Activated CD4-positive, alpha-beta T cell treated with anti-CD3 and anti-CD28 coated beads, Interleukin-2, amount 50 U/mL, for 24 hours (primary cell): ENCODE data around the gene RFNG.
"Not testable (repeated sequence)": the region's sequence is repeated elsewhere in the genome, so short reads cannot be mapped to it uniquely, and the experiment has no call there.

ENCODE experiments used
- DNase-seq, 2 donors: peaks; one replicate each; pipeline ENCODE4 v3.0.0-alpha.2; 2020; ENCODE audit warnings: low read depth in 1 of 2, low spot score in 1 of 2

RFNG gene

GRCh38 chr17:82046903-82047302 is 4.7 kb downstream of the RFNG start:
- DNase-seq = no peak

- no peak for DNase-seq
Observed at GRCh38 chr17:82045936-82046484, 5.6 kb downstream of the RFNG start.

DNA sequence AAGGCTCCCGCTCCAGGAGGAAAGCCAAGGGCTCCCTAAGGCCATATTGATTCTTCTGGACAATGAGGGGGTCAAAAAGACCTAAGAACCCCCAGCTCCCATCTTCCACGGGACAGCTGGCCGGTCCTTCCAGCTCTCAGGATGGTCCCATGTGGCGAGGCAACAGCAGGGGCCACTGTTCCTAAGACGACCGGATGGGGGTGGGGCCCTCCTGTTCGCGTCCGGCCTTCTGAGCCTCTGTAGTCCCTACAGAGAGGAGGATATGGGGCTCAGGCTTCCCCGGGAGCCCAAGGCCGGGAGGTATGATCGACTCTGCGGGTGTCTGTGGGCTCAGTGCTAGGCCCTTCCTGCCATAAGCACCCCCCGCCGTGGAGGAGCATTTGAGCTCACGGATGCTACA is 8.1 kb downstream of the RFNG start:
- no peak for DNase-seq

DNA sequence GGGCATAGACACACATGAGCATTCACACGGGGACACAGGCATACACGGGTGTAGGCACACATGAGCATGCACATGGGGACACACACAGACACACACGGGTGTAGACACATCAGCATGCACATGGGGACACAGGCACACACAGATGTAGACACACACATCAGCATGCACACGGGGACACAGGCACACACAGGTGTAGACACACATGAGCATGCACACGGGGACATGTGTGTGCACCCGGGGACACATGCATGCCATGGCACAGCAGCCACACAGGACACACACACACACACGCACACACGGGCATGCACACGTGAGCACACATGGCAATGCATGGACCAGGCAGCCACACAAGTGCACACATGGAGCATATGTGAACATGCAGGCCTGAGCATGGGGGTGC is 9.0 kb downstream of the RFNG start:
- no peak for DNase-seq

GRCh38 chr17:82041144-82041814 is 10.3 kb downstream of the RFNG start:
- no peak for DNase-seq

DNA sequence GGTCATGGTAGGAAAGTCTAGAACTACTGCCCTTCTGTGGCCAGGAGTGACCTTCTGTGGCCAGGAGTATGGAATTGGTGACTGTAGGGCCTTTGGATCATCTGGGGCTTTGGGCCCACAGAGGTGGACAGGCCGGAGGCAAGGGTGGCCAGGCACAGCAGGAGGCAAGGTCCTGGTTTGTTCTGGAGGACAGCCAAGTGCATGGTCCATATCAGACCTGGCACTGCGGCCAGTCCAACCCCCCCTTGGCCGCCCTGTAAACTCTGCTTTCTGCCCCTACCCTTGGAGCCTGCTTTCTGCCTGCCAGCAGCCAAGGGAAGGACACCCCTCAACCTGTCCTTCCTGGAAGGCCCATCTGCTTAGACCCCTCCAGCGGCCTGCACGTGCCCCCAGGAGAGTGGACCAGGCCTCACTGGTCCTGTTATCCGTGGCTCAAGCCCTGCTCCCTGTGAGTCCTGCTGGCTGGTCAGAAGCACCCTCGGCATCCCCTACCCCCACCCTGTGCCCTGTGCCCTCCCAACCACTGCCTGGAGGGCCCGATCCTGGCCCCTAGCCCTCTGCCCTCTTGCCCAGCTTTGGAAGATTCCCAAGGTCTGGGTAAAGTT is 11.8 kb downstream of the RFNG start:
- DNase-seq = no peak

DNA sequence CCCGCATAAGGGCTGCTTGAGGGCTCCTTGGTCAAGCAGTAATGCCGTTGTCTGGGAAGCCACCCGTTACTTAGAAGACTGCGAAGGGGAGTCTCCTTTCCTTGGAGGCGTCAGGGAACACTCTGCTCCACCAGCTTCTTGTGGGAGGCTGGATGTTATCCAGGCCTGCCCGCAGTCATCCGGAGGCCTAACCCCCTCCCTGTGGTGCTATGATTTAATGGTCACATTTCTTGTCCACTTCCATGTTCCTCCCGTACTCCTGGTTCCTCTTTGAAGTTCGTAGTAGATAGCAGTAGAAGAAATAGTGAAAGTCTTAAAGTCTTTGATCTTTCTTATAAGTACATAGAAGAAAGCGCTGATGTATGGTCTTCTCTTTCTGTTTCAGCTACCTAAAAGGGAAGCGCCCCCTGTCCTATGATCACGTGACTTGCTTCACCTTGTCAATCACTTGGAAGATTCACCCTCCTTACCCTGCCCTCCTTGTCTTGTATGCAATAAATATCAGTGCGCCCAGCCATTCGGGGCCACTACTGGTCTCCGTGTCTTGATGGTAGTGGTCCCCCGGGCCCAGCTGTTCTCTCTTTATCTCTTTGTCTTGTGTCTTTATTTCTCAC is 12.7 kb downstream of the RFNG start:
- DNase-seq = not testable (repeated sequence)

GRCh38 chr17:82037889-82038195 is 13.8 kb downstream of the RFNG start:
- DNase-seq = no peak

DNA sequence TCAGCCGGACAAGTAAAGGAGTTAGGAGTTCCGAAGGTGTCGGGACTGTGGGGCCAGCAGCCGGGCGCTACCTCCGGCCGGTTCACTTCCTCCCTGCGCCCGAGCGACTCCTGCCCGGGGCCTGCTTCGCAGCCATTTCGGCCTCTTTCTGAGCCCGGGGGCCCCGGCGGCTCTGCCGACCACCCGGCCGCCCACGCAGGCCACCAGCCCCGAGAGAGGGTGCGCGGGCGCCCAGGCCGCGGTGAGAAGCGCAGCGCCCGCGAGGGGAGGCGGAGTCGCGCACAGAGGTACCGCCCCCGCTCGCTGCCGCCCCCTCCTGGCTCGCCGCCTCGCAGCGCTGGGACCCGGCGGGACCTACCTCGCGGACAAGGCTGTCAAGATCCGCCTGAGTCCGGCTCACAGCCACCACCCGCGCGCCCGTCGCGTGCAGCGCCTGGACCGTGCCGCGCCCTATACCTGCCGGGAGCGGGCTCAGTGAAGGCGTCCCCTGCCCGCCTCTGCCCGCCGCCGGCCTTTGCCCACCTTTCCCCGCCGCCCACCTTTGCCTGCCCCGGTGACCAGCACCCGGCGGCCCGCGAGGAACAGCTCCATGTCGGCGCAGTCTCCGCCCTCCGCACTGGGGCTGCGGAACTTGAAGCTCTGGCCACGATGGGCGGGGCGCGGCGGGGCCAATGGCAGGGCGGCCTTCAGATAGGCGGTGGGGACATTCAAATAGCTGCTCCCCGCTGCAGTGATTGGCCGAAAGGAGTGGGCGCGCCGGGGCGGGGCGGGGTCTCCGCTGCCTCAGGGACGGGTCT is 14.3 kb downstream of the RFNG start, which contains the start of gene DCXR:
Gene DCXR, minus strand, starts transcription at position 606 of the 797 bp plus-strand sequence. Its CDS starts 15 bp downstream, at position 591.
- DNase-seq = peak; percentile 78 to 90

DNA sequence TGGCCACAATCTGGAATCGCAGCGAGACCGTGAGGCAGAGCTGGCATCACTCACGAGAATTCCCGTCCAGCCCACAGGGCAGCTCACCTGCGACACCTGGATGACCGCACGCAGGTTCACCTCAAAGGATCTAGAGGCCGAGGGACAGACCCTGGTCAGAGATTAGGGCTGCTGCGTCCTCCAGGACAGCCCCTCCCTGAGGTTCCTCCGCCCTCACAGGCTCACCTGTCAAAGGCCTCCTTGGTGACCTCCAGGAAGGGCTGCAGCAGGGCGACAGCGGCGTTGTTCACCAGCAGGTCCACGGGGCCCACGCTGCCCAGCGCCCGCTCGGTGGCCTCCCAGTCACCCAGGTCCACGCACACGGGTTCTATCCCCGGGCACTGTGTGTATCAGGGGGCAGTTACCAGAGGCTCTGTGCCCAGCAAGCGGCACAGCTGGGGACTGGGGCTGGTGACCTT is 14.9 kb downstream of the RFNG start:
- no peak for DNase-seq

GRCh38 chr17:82035956-82036633 is 15.5 kb downstream of the RFNG start:
- DNase-seq = no peak

- DNase-seq = no peak
Observed at GRCh38 chr17:82035488-82035887, 16.1 kb downstream of the RFNG start.

- no peak for DNase-seq
Observed at GRCh38 chr17:82034371-82035011, 17.1 kb downstream of the RFNG start.

GRCh38 chr17:82033359-82034085 is 18.1 kb downstream of the RFNG start:
- no peak for DNase-seq

GRCh38 chr17:82031885-82032627 is 19.6 kb downstream of the RFNG start:
- no peak for DNase-seq

GRCh38 chr17:82031303-82031884 is 20.2 kb downstream of the RFNG start, which contains the start of gene RAC3:
Gene RAC3 (plus strand): TSS chr17:82031678. CDS start chr17:82031762, 84 bp downstream.
- DNase-seq = no peak

GRCh38 chr17:82030470-82031302 is 20.9 kb downstream of the RFNG start:
- peak; percentile 63 to 72 for DNase-seq
